HepG2 (cell line): ENCODE results near the gene STYK1. TPM values are rescaled to one million over a fixed set of nuclear protein-coding genes. Genes with fewer than 3 reads are reported as not detected.

ENCODE experiments used
- ASH2L ChIP-seq: fragments of 300-600, 200-600 bp; sonication (generic); IDR thresholded peaks from 2 replicates; pipeline ENCODE4 v1.7.0; 2017; ENCODE audit warnings: low read depth, mild to moderate bottlenecking, moderate library complexity, mixed read lengths, low read length; ENCODE audit not compliant: insufficient read length
- IKZF4 ChIP-seq: sonication (generic); formaldehyde crosslinking; IDR thresholded peaks from 2 replicates; pipeline ENCODE4 v1.5.1; 2020; ENCODE audit warnings: borderline replicate concordance, mild to moderate bottlenecking, low read depth, missing genetic modification reagents; ENCODE audit errors: not compliant biosample characterization
- NR2F6 ChIP-seq, 2 experiments: IDR thresholded peaks; 2 replicates each; pipeline ENCODE4 v1.6.1; 2016; ENCODE audit warnings: antibody characterized with exemption in 1 of 2, mild to moderate bottlenecking in 1 of 2
- NR3C1 ChIP-seq: sonication (generic); formaldehyde crosslinking; IDR thresholded peaks from 2 replicates; pipeline ENCODE4 v1.4.0; 2020; ENCODE audit warnings: missing genetic modification reagents
- polyA plus RNA-seq, 8 experiments: library from polyadenylated mRNA; depleted of rRNA in 3 of 8; stranded (reverse) in 7 of 8; unstranded in 1 of 8; fragments of >200 nt; fragmentation: Illumina TruSeq in 4 of 8; extraction: Trizol in 4 of 8; gene quantifications; 2 replicates each; pipeline versions ENCODE4 v1.2.1 to v1.2.3, GENCODE V29; 2011 to 2016; ENCODE audit warnings: low read depth in 4 of 8, missing spikeins in 1 of 8, mixed read lengths in 1 of 8; ENCODE audit not compliant: insufficient read depth in 1 of 8
- total RNA-seq, 5 experiments: library from RNA; depleted of rRNA; stranded (reverse); fragments of >200 nt; fragmentation: Illumina TruSeq; extraction: Trizol; gene quantifications; 2 replicates each; pipeline ENCODE4 v1.2.3, GENCODE V29; 2016; ENCODE audit warnings: low read depth in 1 of 5
- TF ChIP-seq, protein P1 (sequence below): sonication (generic); formaldehyde crosslinking; IDR thresholded peaks from 2 replicates; pipeline ENCODE4 v1.4.0; 2020; ENCODE audit warnings: mild to moderate bottlenecking, missing genetic modification reagents
- TF ChIP-seq, protein P2 (sequence below): sonication (generic); formaldehyde crosslinking; IDR thresholded peaks from 2 replicates; pipeline ENCODE4 v1.4.0; 2020; ENCODE audit warnings: mild to moderate bottlenecking, missing genetic modification reagents
- TF ChIP-seq, protein P3 (sequence below): sonication (generic); formaldehyde crosslinking; IDR thresholded peaks from 2 replicates; pipeline ENCODE4 v1.8.0; 2022; ENCODE audit warnings: missing genetic modification reagents, mild to moderate bottlenecking, inconsistent platforms, borderline replicate concordance
- TF ChIP-seq, protein P4 (sequence below): sonication (generic); formaldehyde crosslinking; IDR thresholded peaks from 2 replicates; pipeline ENCODE4 v1.4.0; 2020; ENCODE audit warnings: missing genetic modification reagents, borderline replicate concordance
- TF ChIP-seq, protein P5 (sequence below): sonication (generic); formaldehyde crosslinking; conservative IDR thresholded peaks from 2 replicates; pipeline ENCODE4 v1.4.0; 2020; ENCODE audit warnings: missing genetic modification reagents
- TF ChIP-seq, protein P6 (sequence below): sonication (generic); formaldehyde crosslinking; IDR thresholded peaks from 2 replicates; pipeline ENCODE4 v1.8.1; 2023; ENCODE audit warnings: mild to moderate bottlenecking, moderate library complexity, missing genetic modification reagents
- TF ChIP-seq, protein P7 (sequence below): sonication (generic); formaldehyde crosslinking; IDR thresholded peaks from 2 replicates; pipeline ENCODE4 v1.4.0; 2020; ENCODE audit warnings: missing genetic modification reagents, mild to moderate bottlenecking, borderline replicate concordance

STYK1 gene
- total and polyA plus RNA-seq, 2 of the 13 experiments (the other 11 are each of a cell fraction or from before 2014, with no cell fraction given), result not detected

DNA sequence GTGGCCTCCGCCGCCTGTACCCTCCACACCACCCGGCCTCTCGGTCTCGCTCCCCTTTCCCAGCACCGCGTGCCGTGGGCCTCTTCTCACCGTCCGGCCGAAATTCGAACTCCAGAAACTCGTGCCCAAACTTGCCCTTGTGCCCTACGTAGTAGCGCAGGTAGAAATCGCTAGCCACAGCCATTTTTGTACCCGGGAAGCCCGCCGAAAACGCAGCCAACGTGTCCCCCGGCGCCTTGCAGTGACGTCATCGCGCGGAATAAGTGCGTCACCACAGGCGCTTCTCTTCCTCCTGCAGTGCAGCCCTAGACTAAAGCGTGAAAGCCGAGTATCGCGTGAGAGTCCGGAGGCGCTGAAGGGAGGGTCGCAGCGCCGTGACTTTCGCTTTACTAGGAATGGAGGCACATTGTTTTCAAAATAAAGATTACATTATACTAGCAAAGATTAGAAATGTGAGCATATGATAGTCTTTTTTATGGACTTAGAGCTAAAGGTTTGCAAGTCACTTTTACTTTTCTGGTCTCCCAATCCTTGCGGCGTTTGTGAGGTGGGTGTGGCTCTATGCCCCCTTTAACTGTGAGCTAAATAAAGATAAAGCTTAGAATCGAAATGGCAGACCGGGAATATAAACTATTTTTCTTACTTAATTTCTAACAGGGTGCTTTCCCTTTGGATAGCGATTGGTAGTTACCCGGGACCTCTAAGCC lies 60.4 kb downstream of the STYK1 start, which contains the start of gene MAGOHB (continued):
- TF ChIP-seq, protein P1, sequence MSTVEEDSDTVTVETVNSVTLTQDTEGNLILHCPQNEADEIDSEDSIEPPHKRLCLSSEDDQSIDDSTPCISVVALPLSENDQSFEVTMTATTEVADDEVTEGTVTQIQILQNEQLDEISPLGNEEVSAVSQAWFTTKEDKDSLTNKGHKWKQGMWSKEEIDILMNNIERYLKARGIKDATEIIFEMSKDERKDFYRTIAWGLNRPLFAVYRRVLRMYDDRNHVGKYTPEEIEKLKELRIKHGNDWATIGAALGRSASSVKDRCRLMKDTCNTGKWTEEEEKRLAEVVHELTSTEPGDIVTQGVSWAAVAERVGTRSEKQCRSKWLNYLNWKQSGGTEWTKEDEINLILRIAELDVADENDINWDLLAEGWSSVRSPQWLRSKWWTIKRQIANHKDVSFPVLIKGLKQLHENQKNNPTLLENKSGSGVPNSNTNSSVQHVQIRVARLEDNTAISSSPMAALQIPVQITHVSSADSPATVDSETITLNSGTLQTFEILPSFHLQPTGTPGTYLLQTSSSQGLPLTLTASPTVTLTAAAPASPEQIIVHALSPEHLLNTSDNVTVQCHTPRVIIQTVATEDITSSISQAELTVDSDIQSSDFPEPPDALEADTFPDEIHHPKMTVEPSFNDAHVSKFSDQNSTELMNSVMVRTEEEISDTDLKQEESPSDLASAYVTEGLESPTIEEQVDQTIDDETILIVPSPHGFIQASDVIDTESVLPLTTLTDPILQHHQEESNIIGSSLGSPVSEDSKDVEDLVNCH (CRISPR knock-in tag), result no peak
- no peak for TF ChIP-seq IKZF4 (CRISPR knock-in tag)
- TF ChIP-seq, protein P2, sequence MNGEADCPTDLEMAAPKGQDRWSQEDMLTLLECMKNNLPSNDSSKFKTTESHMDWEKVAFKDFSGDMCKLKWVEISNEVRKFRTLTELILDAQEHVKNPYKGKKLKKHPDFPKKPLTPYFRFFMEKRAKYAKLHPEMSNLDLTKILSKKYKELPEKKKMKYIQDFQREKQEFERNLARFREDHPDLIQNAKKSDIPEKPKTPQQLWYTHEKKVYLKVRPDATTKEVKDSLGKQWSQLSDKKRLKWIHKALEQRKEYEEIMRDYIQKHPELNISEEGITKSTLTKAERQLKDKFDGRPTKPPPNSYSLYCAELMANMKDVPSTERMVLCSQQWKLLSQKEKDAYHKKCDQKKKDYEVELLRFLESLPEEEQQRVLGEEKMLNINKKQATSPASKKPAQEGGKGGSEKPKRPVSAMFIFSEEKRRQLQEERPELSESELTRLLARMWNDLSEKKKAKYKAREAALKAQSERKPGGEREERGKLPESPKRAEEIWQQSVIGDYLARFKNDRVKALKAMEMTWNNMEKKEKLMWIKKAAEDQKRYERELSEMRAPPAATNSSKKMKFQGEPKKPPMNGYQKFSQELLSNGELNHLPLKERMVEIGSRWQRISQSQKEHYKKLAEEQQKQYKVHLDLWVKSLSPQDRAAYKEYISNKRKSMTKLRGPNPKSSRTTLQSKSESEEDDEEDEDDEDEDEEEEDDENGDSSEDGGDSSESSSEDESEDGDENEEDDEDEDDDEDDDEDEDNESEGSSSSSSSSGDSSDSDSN (CRISPR knock-in tag), result peak; percentile 52; the same call in 1 of the 2 replicates
- TF ChIP-seq, protein P3, sequence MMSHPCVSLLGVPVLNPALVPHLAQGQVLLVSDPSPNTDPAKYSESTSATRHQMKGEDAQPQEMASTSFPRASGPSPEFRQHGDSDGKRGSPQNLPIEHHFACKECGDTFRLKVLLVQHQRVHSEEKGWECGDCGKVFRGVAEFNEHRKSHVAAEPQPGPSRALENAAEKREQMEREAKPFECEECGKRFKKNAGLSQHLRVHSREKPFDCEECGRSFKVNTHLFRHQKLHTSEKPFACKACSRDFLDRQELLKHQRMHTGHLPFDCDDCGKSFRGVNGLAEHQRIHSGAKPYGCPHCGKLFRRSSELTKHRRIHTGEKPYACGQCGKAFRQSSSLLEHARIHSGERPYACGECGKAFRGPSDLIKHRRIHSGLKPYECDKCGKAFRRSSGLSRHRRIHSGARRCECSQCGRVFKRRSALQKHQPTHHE (CRISPR knock-in tag), result no peak
- TF ChIP-seq, protein P4, sequence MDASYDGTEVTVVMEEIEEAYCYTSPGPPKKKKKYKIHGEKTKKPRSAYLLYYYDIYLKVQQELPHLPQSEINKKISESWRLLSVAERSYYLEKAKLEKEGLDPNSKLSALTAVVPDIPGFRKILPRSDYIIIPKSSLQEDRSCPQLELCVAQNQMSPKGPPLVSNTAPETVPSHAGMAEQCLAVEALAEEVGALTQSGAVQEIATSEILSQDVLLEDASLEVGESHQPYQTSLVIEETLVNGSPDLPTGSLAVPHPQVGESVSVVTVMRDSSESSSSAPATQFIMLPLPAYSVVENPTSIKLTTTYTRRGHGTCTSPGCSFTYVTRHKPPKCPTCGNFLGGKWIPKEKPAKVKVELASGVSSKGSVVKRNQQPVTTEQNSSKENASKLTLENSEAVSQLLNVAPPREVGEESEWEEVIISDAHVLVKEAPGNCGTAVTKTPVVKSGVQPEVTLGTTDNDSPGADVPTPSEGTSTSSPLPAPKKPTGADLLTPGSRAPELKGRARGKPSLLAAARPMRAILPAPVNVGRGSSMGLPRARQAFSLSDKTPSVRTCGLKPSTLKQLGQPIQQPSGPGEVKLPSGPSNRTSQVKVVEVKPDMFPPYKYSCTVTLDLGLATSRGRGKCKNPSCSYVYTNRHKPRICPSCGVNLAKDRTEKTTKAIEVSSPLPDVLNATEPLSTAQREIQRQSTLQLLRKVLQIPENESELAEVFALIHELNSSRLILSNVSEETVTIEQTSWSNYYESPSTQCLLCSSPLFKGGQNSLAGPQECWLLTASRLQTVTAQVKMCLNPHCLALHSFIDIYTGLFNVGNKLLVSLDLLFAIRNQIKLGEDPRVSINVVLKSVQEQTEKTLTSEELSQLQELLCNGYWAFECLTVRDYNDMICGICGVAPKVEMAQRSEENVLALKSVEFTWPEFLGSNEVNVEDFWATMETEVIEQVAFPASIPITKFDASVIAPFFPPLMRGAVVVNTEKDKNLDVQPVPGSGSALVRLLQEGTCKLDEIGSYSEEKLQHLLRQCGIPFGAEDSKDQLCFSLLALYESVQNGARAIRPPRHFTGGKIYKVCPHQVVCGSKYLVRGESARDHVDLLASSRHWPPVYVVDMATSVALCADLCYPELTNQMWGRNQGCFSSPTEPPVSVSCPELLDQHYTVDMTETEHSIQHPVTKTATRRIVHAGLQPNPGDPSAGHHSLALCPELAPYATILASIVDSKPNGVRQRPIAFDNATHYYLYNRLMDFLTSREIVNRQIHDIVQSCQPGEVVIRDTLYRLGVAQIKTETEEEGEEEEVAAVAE (CRISPR knock-in tag), result peak; percentile 77; the same call in 1 of the 2 replicates
- TF ChIP-seq, protein P5, sequence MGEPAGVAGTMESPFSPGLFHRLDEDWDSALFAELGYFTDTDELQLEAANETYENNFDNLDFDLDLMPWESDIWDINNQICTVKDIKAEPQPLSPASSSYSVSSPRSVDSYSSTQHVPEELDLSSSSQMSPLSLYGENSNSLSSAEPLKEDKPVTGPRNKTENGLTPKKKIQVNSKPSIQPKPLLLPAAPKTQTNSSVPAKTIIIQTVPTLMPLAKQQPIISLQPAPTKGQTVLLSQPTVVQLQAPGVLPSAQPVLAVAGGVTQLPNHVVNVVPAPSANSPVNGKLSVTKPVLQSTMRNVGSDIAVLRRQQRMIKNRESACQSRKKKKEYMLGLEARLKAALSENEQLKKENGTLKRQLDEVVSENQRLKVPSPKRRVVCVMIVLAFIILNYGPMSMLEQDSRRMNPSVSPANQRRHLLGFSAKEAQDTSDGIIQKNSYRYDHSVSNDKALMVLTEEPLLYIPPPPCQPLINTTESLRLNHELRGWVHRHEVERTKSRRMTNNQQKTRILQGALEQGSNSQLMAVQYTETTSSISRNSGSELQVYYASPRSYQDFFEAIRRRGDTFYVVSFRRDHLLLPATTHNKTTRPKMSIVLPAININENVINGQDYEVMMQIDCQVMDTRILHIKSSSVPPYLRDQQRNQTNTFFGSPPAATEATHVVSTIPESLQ (CRISPR knock-in tag), result no peak
- TF ChIP-seq, protein P6, sequence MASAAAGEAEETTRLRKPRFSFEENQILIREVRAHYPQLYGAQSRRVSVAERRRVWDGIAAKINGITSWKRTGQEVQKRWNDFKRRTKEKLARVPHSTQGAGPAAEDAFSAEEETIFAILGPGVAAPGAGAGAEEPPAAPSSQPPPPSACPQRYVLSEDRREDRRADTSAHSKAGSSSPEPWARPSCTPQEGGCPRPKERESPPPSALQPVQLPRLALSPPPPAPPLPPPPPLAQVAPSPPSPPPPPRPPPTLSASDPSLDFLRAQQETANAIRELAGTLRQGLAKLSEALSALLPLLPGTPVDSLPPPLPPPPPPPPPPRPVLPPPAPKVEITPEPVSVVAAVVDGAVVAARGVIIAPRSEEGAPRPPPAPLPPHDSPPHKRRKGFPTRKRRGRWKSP, result peak; percentile 85
- TF ChIP-seq, protein P7, sequence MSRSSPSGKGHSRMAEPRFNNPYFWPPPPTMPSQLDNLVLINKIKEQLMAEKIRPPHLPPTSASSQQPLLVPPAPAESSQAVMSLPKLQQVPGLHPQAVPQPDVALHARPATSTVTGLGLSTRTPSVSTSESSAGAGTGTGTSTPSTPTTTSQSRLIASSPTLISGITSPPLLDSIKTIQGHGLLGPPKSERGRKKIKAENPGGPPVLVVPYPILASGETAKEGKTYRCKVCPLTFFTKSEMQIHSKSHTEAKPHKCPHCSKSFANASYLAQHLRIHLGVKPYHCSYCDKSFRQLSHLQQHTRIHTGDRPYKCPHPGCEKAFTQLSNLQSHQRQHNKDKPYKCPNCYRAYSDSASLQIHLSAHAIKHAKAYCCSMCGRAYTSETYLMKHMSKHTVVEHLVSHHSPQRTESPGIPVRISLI (CRISPR knock-in tag), result peak; percentile 58; the same call in 1 of the 2 replicates
- TF ChIP-seq NR3C1 (CRISPR knock-in tag), result no peak
- TF ChIP-seq NR2F6 (IDR thresholded peaks at IDR 0.05), result no peak
- TF ChIP-seq NR2F6 (CRISPR knock-in tag; IDR thresholded peaks at IDR 0.05), result peak; percentile 41; the same call in 1 of the 2 replicates
- TF ChIP-seq ASH2L, result peak; percentile 99
